Activated CD4-positive, alpha-beta memory T cell treated with anti-CD3 and anti-CD28 coated beads for 36 hours (primary cell): Measurements from ENCODE around the gene CREB3L1. TPM values are rescaled to one million over a fixed set of nuclear protein-coding genes. Genes with fewer than 3 reads are reported as not detected.

Experiments
- CTCF ChIA-PET: fragments of 350-600 bp; sonication (Branson Sonifier 250); formaldehyde crosslinking; loops from one replicate; lab custom pipeline; 2021; ENCODE audit warnings: antibody characterized with exemption, inconsistent platforms; lab: Charles Lee
- POLR2A ChIA-PET: fragments of 350-600 bp; sonication (Branson Sonifier 250); formaldehyde crosslinking; loops from one replicate; lab custom pipeline; 2021; ENCODE audit warnings: antibody characterized with exemption; lab: Charles Lee
- DNase-seq: peaks from one replicate; pipeline ENCODE4 v3.0.0-alpha.2; 2020
- H3K27ac Mint-ChIP-seq: one replicate; pipeline ENCODE4 v1.8.0; 2021; ENCODE audit warnings: mixed read lengths
- H3K27me3 Mint-ChIP-seq: one replicate; pipeline ENCODE4 v1.8.0; 2021; ENCODE audit warnings: mixed read lengths
- H3K36me3 Mint-ChIP-seq: one replicate; pipeline ENCODE4 v1.8.0; 2021; ENCODE audit warnings: mixed read lengths
- H3K4me1 Mint-ChIP-seq: one replicate; pipeline ENCODE4 v1.8.0; 2021; ENCODE audit warnings: low read depth, mixed read lengths
- H3K4me3 Mint-ChIP-seq: one replicate; pipeline ENCODE4 v1.8.0; 2021; ENCODE audit warnings: mild to moderate bottlenecking, mixed read lengths
- H3K9me3 Mint-ChIP-seq: one replicate; pipeline ENCODE4 v1.8.0; 2021; ENCODE audit warnings: mixed read lengths
- intact Hi-C: fragments of 100-400 bp; cut with micrococcal nuclease; formaldehyde crosslinking; loops from one replicate; pipeline ENCODE4 v1.15.1; 2023
- total RNA-seq, 2 experiments: library from RNA; stranded (reverse); gene quantifications; one replicate each; pipeline ENCODE4 v1.2.3, GENCODE V29; 2021

The CREB3L1 gene
- total RNA-seq = not detected

DNA sequence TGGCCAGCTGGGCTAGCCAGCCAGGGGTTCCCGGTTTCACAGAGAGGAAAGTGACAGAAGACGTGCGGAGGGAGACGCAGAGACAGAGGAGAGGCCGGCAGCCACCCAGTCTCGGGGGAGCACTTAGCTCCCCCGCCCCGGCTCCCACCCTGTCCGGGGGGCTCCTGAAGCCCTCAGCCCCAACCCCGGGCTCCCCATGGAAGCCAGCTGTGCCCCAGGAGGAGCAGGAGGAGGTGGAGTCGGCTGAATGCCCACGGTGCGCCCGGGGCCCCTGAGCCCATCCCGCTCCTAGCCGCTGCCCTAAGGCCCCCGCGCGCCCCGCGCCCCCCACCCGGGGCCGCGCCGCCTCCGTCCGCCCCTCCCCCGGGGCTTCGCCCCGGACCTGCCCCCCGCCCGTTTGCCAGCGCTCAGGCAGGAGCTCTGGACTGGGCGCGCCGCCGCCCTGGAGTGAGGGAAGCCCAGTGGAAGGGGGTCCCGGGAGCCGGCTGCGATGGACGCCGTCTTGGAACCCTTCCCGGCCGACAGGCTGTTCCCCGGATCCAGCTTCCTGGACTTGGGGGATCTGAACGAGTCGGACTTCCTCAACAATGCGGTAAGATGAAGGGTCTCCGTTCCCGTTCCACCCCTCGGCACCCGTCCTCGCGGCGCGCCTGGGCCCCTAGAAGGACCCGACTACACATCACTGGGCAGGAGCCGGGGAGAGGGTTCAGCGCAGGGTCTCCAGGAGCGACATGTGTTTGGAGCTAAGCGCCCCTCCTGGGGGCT lies at the start of gene CREB3L1:
Gene CREB3L1 (plus strand): TSS at position 41 of the 765 bp plus-strand sequence. CDS start 450 bp downstream, at position 491.
- DNase-seq = no peak
- Mint-ChIP-seq H3K36me3 (no peaks in the 10 kb centered on the region), H3K27me3 (peaks cover 22% of the 10 kb centered on the region), H3K27ac (no peak within 1 kb of the TSS), H3K9me3 (no peaks in the 10 kb centered on the region), H3K4me1 (peaks cover 5% of the 10 kb centered on the region), H3K4me3 (no peak within 1 kb of the TSS)
- intact Hi-C loops = no loop called here
- ChIA-PET CTCF (interaction anchor here (0.6 to 3.2 kb wide), 4 partner anchors 31 to 825 kb away, joined by 3 to 18 read pairs (median 5); no protein-coding TSS in a partner anchor), POLR2A (no interaction called here)

GRCh38 chr11:46229230-46229629 lies 48.2 kb upstream of the CREB3L1 start:
- Mint-ChIP-seq H3K36me3 (no peaks in the 10 kb centered on the region), H3K9me3 (no peaks in the 10 kb centered on the region), H3K27me3 (peaks cover 16% of the 10 kb centered on the region), H3K27ac (peak overlapping the region; percentile 24), H3K4me1 (no peaks in the 10 kb centered on the region), H3K4me3 (no peak overlapping the region)
- ChIA-PET CTCF (no interaction called here), POLR2A (interaction anchor here (1.0 kb wide), 1 partner anchor 10 kb away, joined by 3 read pairs; no protein-coding TSS in a partner anchor)
- intact Hi-C loops = no loop called here
- DNase-seq = no peak

DNA sequence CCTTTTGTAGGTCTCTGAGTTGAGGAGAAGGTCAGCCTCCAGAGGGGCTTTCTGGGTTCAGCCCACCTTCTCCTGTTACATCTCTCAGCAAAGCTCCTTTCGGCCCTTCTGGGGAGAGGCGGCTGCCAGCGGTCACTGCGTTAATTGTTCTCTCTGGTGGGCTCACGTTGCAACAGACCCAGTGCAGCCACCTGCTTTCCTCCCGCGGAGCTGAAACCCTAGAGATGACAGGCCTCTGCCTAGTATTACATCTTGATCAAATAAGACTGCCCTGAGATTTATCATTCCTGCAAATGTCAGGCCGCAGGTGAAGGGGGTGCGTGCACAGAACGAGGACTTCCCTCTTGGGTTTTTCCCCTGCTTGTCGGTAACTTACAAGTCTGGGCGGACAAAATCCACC lies 43.2 kb upstream of the CREB3L1 start:
- no peak for DNase-seq
- no peaks in the 10 kb centered on the region for H3K9me3 Mint-ChIP-seq
- POLR2A ChIA-PET = no interaction called here
- CTCF ChIA-PET = interaction anchor here (19.7 kb wide), 1 partner anchor 80 kb away, joined by 479 read pairs; no protein-coding TSS in a partner anchor
- no peaks in the 10 kb centered on the region for H3K36me3 Mint-ChIP-seq
- H3K27ac Mint-ChIP-seq = no peak overlapping the region
- H3K4me3 Mint-ChIP-seq = no peak overlapping the region
- intact Hi-C loops = no loop called here
- peaks cover 4% of the 10 kb centered on the region for H3K27me3 Mint-ChIP-seq
- H3K4me1 Mint-ChIP-seq = peaks cover 20% of the 10 kb centered on the region

GRCh38 chr11:46235777-46236688 lies 41.4 kb upstream of the CREB3L1 start:
- Mint-ChIP-seq H3K4me3 (no peak overlapping the region), H3K36me3 (no peaks in the 10 kb centered on the region), H3K27me3 (peaks cover 4% of the 10 kb centered on the region), H3K27ac (peak overlapping the region; percentile 13), H3K4me1 (peaks cover 26% of the 10 kb centered on the region), H3K9me3 (no peaks in the 10 kb centered on the region)
- no peak for DNase-seq
- intact Hi-C loops = loop anchor here (2.0 kb wide), 1 partner anchor 317 kb away; no protein-coding TSS in a partner anchor
- POLR2A ChIA-PET = no interaction called here
- CTCF ChIA-PET = interaction anchor here (19.7 kb wide), 1 partner anchor 79 kb away, joined by 479 read pairs; no protein-coding TSS in a partner anchor

DNA sequence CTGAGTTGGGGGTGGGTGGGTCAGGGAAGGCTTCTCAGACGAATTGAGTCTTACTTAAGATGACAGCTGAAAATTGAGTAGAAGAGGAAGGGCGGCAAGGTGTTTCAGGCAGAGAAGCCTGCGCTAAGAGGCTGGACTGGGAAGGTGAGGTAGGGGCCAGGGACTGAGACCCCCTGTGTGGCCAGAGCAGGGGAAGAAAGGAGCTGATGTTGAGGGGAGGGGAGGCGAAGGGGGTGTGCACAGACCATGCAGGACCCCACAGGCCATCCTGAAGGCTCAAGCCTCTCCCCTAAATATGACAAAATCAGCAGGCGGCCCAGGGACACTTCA lies 40.6 kb upstream of the CREB3L1 start:
- no peaks in the 10 kb centered on the region for H3K36me3 Mint-ChIP-seq
- POLR2A ChIA-PET = interaction anchor here (1.0 kb wide), 1 partner anchor 114 kb away, joined by 3 read pairs; no protein-coding TSS in a partner anchor
- intact Hi-C loops = loop anchor here (1.0 to 2.0 kb wide), 2 partner anchors 110 to 318 kb away; partner anchors contain the start of gene DGKZ

DNA sequence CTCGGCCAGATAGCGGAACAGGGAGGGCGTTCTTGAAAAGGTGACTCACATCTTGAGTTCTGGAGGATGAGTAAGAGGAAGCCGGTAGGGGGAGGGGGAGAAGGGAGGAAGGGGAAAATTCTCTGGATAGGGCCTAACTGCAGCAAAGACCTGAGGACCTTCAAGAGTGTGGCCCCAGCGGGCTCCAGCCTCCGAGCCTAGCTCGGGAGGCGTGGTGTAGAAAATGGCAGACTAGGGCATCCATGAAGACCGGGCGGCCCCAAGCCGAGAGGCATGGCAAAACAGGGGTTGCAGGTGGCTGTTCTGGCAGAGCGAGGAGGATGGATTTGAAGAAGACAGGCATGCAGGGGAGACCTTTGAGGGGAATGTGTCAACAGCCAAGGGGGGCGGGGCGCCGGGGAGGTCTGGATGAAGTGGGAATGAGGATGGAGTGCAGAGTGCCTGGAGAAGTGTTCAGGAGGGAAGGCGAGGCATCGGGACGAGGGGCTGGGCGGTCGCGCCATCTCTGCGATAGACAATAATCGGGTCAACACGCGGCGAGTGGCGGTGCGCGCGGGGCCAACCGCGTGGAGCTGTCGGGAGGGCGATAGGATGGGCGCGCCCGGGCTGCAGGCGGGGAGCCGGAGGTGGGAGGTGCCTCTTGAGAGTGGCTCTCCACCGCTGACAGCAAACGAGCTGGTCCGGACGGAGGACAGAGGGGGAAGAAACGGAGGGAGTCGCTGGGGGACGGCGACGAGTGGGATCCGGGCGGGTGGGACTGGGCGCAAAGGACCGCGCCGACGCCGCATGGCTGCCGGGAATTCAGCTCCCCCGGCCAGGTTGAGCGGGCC lies 40.0 kb upstream of the CREB3L1 start:
- ChIA-PET CTCF (interaction anchor here (0.7 to 19.7 kb wide), 20 partner anchors 12 to 320 kb away, joined by 3 to 479 read pairs (median 6); partner anchors contain the start of genes DGKZ, PEX16 and PHF21A), POLR2A (interaction anchor here (1.0 to 1.7 kb wide), 3 partner anchors 72 to 115 kb away, joined by 3 to 6 read pairs (median 5); no protein-coding TSS in a partner anchor)
- H3K36me3 Mint-ChIP-seq = no peaks in the 10 kb centered on the region
- no peaks in the 10 kb centered on the region for H3K9me3 Mint-ChIP-seq
- H3K27me3 Mint-ChIP-seq = peaks cover 4% of the 10 kb centered on the region
- peak overlapping the region; percentile 88 for H3K27ac Mint-ChIP-seq
- H3K4me3 Mint-ChIP-seq = peak overlapping the region; percentile 82
- H3K4me1 Mint-ChIP-seq = peaks cover 26% of the 10 kb centered on the region
- peak; percentile 79 for DNase-seq
- intact Hi-C loops = loop anchor here (1.0 to 2.0 kb wide), 3 partner anchors 110 to 319 kb away; partner anchors contain the start of genes DGKZ and PHF21A

More for the DNA sequence above, 40.6 kb upstream of the CREB3L1 start:
- H3K4me3 Mint-ChIP-seq = peak overlapping the region; percentile 82
- H3K9me3 Mint-ChIP-seq = no peaks in the 10 kb centered on the region
- DNase-seq = no peak
- H3K27ac Mint-ChIP-seq = peak overlapping the region; percentile 88
- peaks cover 4% of the 10 kb centered on the region for H3K27me3 Mint-ChIP-seq
- peaks cover 26% of the 10 kb centered on the region for H3K4me1 Mint-ChIP-seq
- CTCF ChIA-PET = interaction anchor here (2.1 to 19.7 kb wide), 2 partner anchors 78 to 125 kb away, joined by 11 to 479 read pairs; no protein-coding TSS in a partner anchor

DNA sequence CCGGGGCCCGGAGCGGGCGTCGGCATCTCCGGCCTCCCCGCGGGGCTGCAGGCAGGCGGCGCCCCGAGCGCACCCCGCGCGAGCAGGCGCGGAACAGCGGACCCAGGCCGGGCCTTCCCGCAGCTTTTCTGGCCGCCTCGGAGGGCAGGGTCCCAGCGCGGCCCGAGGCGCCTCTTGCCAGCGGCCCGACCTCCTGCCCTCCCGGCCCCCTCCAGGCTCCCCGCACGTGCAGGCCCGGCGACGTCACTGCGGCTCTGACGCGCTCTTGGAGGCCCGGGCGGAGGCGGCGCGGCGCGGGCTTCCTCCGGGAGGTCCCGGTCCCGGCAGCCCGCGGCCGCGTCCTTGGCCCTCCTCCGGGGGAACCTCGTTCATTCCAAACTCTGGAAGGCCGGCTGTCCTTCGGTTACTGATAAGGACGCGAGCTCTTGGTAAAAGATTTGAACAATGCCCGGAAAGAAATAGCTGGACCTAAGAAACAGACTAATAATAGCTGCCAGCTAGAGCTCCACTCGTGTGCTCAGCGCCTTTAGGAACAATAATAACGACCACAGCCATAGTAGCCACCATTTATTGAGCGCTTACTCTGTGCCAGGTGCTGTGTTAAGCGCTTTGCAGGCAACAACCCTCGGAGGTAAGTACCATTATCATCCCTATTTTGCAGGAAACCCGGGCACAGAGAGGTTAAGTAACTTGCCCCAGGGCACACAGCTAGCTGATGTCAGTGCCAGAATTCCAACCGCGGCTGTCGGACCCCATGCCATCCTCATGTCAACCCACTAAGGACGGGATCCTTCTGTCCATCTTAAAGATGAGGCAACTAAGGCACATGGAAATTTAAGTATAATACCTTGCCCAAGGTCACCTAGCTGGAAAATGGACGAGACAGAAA lies 39.1 kb upstream of the CREB3L1 start:
- CTCF ChIA-PET = interaction anchor here (0.6 to 19.7 kb wide), 28 partner anchors 7 to 320 kb away, joined by 3 to 479 read pairs (median 6); partner anchors contain the start of genes DGKZ, PEX16 and PHF21A
- Mint-ChIP-seq H3K4me3 (peak overlapping the region; percentile 74), H3K9me3 (no peaks in the 10 kb centered on the region), H3K4me1 (peaks cover 32% of the 10 kb centered on the region), H3K27ac (no peak overlapping the region), H3K36me3 (no peaks in the 10 kb centered on the region), H3K27me3 (peaks cover 1% of the 10 kb centered on the region)
- intact Hi-C loops = loop anchor here (2.0 kb wide), 1 partner anchor 118 kb away; the partner anchor contains the start of gene PHF21A
- POLR2A ChIA-PET = interaction anchor here (0.8 to 1.7 kb wide), 5 partner anchors 9 to 320 kb away, joined by 3 to 6 read pairs (median 4); partner anchors contain the start of gene PEX16
- peak; percentile 78 for DNase-seq

GRCh38 chr11:46238967-46239800 lies 38.3 kb upstream of the CREB3L1 start:
- peak overlapping the region; percentile 74 for H3K4me3 Mint-ChIP-seq
- peaks cover 36% of the 10 kb centered on the region for H3K4me1 Mint-ChIP-seq
- no peaks in the 10 kb centered on the region for H3K36me3 Mint-ChIP-seq
- no peak overlapping the region for H3K27ac Mint-ChIP-seq
- ChIA-PET POLR2A (interaction anchor here (0.8 to 1.7 kb wide), 5 partner anchors 10 to 321 kb away, joined by 3 to 6 read pairs (median 4); partner anchors contain the start of gene PEX16), CTCF (interaction anchor here (0.6 to 19.7 kb wide), 43 partner anchors 8 to 321 kb away, joined by 3 to 479 read pairs (median 5); partner anchors contain the start of genes CREB3L1, DGKZ and PEX16)
- intact Hi-C loops = loop anchor here (1.0 to 2.0 kb wide), 2 partner anchors 69 to 118 kb away; partner anchors contain the start of gene PHF21A
- H3K27me3 Mint-ChIP-seq = peaks cover 1% of the 10 kb centered on the region
- no peaks in the 10 kb centered on the region for H3K9me3 Mint-ChIP-seq
- DNase-seq = peak; percentile 89

- POLR2A ChIA-PET = interaction anchor here (1.0 kb wide), 1 partner anchor 56 kb away, joined by 3 read pairs; no protein-coding TSS in a partner anchor
- H3K4me3 Mint-ChIP-seq = no peak overlapping the region
- no peak overlapping the region for H3K27ac Mint-ChIP-seq
- no peak for DNase-seq
- intact Hi-C loops = loop anchor here (1.0 to 10.0 kb wide), 6 partner anchors 69 to 1778 kb away; partner anchors contain the start of genes ATG13, CRY2, HARBI1 and PHF21A
- H3K27me3 Mint-ChIP-seq = peaks cover 1% of the 10 kb centered on the region
- H3K4me1 Mint-ChIP-seq = peaks cover 37% of the 10 kb centered on the region
- no peaks in the 10 kb centered on the region for H3K9me3 Mint-ChIP-seq
- H3K36me3 Mint-ChIP-seq = no peaks in the 10 kb centered on the region
- CTCF ChIA-PET = interaction anchor here (0.6 to 19.7 kb wide), 31 partner anchors 10 to 275 kb away, joined by 3 to 479 read pairs (median 5); partner anchors contain the start of genes CREB3L1 and DGKZ
Measured at GRCh38 chr11:46239801-46240061, 37.7 kb upstream of the CREB3L1 start.
